HG03196 (cell line): ENCODE measurements around the gene CAMK1G.

Source experiments
- ATAC-seq: cut with Tn5 transposase; IDR thresholded peaks from one replicate; pipeline ENCODE4 v1.9.1; 2021; ENCODE audit not compliant: unreplicated experiment

CAMK1G gene

DNA sequence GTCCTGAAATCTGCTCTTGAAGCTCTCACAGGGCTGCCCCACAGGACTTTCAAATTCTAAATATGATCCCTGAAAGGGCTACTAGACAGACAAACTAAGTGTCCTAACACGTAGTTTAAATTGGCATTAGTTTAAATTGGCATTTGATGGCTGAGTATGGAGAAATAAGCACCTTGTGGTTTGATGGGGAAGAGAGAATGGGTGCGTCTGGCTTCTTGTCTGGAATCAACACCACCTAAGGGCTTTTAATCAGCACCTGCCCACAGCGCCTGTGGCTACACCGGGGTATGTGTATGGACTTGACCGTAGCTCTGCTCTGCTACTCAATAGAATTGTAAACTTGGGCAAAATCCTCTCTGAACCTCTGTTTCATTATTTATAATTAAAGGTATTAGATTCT is 74.4 kb downstream of the CAMK1G start:
- no peak for ATAC-seq

- peak; percentile 75 for ATAC-seq
Measured at GRCh38 chr1:209659909-209660308, 76.4 kb downstream of the CAMK1G start.

DNA sequence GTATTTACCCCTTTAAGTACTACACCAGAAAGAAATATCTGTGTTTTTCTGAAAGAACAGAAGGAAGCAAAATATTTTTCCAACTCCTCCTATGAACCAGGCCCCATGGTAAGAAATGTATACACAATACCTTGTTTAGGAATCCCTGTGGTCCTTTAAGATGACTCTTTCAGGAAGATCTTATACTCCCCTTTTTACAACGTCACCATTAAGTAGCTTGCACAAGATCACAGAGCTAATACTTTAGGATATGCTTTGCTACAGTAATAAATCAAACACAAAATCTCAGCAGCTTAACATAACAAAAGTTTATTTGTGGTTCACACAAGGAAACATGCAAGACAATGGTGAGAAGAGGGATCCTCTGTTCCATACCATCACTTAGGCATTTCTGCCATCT is 77.6 kb downstream of the CAMK1G start:
- no peak for ATAC-seq

GRCh38 chr1:209662879-209663327 is 79.4 kb downstream of the CAMK1G start:
- no peak for ATAC-seq
